SKM-1 treated with dmso at 0.1 percent for 144 hours (cell line): ENCODE results near the gene EDIL3.
"Not testable (repeated sequence)": the region's sequence is repeated elsewhere in the genome, so short reads cannot be mapped to it uniquely, and the experiment has no call there.

Source experiments
- DNase-seq: peaks from one replicate; lab custom pipeline; 2025; ENCODE audit not compliant: unreplicated experiment; lab: John Stamatoyannopoulos, UW

EDIL3 gene

GRCh38 chr5:84191281-84191680, 193.4 kb downstream of the EDIL3 start:
- no peak for DNase-seq

GRCh38 chr5:84184857-84185256, 199.8 kb downstream of the EDIL3 start:
- no peak for DNase-seq

GRCh38 chr5:84181093-84181492, 203.6 kb downstream of the EDIL3 start:
- DNase-seq: no peak

- no peak for DNase-seq
Measured at GRCh38 chr5:84168841-84169240, 215.8 kb downstream of the EDIL3 start.

- no peak for DNase-seq
Measured at GRCh38 chr5:84163671-84164070, 221.0 kb downstream of the EDIL3 start.

- DNase-seq: no peak
Measured at GRCh38 chr5:84162695-84163094, 222.0 kb downstream of the EDIL3 start.

GRCh38 chr5:84160650-84161049, 224.0 kb downstream of the EDIL3 start:
- not testable (repeated sequence) for DNase-seq

GRCh38 chr5:84149094-84149493, 235.6 kb downstream of the EDIL3 start:
- DNase-seq: no peak

GRCh38 chr5:84148651-84149050, 236.0 kb downstream of the EDIL3 start:
- no peak for DNase-seq

GRCh38 chr5:84137541-84137940, 247.1 kb downstream of the EDIL3 start:
- no peak for DNase-seq

GRCh38 chr5:84131372-84131771, 253.3 kb downstream of the EDIL3 start:
- no peak for DNase-seq

- no peak for DNase-seq
Measured at GRCh38 chr5:84130006-84130580, 254.6 kb downstream of the EDIL3 start.

- DNase-seq: no peak
Measured at GRCh38 chr5:84125216-84125615, 259.5 kb downstream of the EDIL3 start.

- DNase-seq: no peak
Measured at GRCh38 chr5:84119252-84119651, 265.4 kb downstream of the EDIL3 start.

- no peak for DNase-seq
Measured at GRCh38 chr5:84118551-84118950, 266.1 kb downstream of the EDIL3 start.

- no peak for DNase-seq
Measured at GRCh38 chr5:84115727-84116126, 269.0 kb downstream of the EDIL3 start.

GRCh38 chr5:84113246-84114105, 271.2 kb downstream of the EDIL3 start:
- no peak for DNase-seq

GRCh38 chr5:84092738-84093137, 291.9 kb downstream of the EDIL3 start:
- DNase-seq: no peak

GRCh38 chr5:84091127-84091799, 293.4 kb downstream of the EDIL3 start:
- no peak for DNase-seq

- DNase-seq: no peak
Measured at GRCh38 chr5:84088996-84089395, 295.7 kb downstream of the EDIL3 start.

GRCh38 chr5:84086511-84086910, 298.2 kb downstream of the EDIL3 start:
- DNase-seq: no peak
